GM18498 (cell line): ENCODE results near the gene OSBPL3.
A peak's percentile ranks its signal among the peaks of the same experiment; 100 is the strongest.
"Not testable (repeated sequence)": the region's sequence is repeated elsewhere in the genome, so short reads cannot be mapped to it uniquely, and the experiment has no call there.

ENCODE experiments used
- ATAC-seq: cut with Tn5 transposase; IDR thresholded peaks from one replicate; pipeline ENCODE4 v1.9.1; 2021; ENCODE audit warnings: mild to moderate bottlenecking, moderate library complexity; ENCODE audit not compliant: unreplicated experiment

Gene OSBPL3

GRCh38 chr7:24801883-24802282 lies 178.1 kb downstream of the OSBPL3 start:
- ATAC-seq: no peak

- ATAC-seq: no peak
Observed at GRCh38 chr7:24800667-24801066, 179.3 kb downstream of the OSBPL3 start.

GRCh38 chr7:24800073-24800472 lies 179.9 kb downstream of the OSBPL3 start:
- no peak for ATAC-seq

- ATAC-seq: no peak
Observed at GRCh38 chr7:24799506-24799905, 180.5 kb downstream of the OSBPL3 start.

GRCh38 chr7:24798261-24798660 lies 181.7 kb downstream of the OSBPL3 start:
- ATAC-seq: no peak

- ATAC-seq: no peak
Observed at GRCh38 chr7:24797270-24797669, 182.7 kb downstream of the OSBPL3 start.

GRCh38 chr7:24795407-24795767 lies 184.6 kb downstream of the OSBPL3 start:
- ATAC-seq: no peak

- not testable (repeated sequence) for ATAC-seq
Observed at GRCh38 chr7:24794751-24795406, 185.1 kb downstream of the OSBPL3 start.

GRCh38 chr7:24793982-24794648 lies 185.9 kb downstream of the OSBPL3 start:
- no peak for ATAC-seq

GRCh38 chr7:24788961-24789576 lies 190.9 kb downstream of the OSBPL3 start:
- no peak for ATAC-seq

- no peak for ATAC-seq
Observed at GRCh38 chr7:24788075-24788474, 191.9 kb downstream of the OSBPL3 start.

GRCh38 chr7:24786941-24787340 lies 193.0 kb downstream of the OSBPL3 start:
- ATAC-seq: no peak

- no peak for ATAC-seq
Observed at GRCh38 chr7:24786306-24786705, 193.7 kb downstream of the OSBPL3 start.

- no peak for ATAC-seq
Observed at GRCh38 chr7:24784277-24784676, 195.7 kb downstream of the OSBPL3 start.

GRCh38 chr7:24783698-24784097 lies 196.3 kb downstream of the OSBPL3 start:
- no peak for ATAC-seq

GRCh38 chr7:24781106-24781505 lies 198.9 kb downstream of the OSBPL3 start:
- no peak for ATAC-seq

GRCh38 chr7:24779283-24779655 lies 200.7 kb downstream of the OSBPL3 start:
- no peak for ATAC-seq

- ATAC-seq: peak; percentile 36
Observed at GRCh38 chr7:24778543-24779282, 201.3 kb downstream of the OSBPL3 start.

GRCh38 chr7:24777806-24778205 lies 202.2 kb downstream of the OSBPL3 start:
- no peak for ATAC-seq

- ATAC-seq: no peak
Observed at GRCh38 chr7:24773646-24774045, 206.3 kb downstream of the OSBPL3 start.

- no peak for ATAC-seq
Observed at GRCh38 chr7:24769851-24770250, 210.1 kb downstream of the OSBPL3 start.
